H9 (cell line): ENCODE results near the gene HMGB4. TPM values are rescaled to one million over a fixed set of nuclear protein-coding genes. Genes with fewer than 3 reads are reported as not detected.

Experiments
- DNase-seq: peaks from one replicate; pipeline ENCODE4 v3.0.0-alpha.2; 2017
- H2AFZ ChIP-seq: one replicate; pipeline ENCODE4 v1.6.1; 2013; ENCODE audit warnings: mild to moderate bottlenecking, low read length, control low read depth, moderate library complexity
- H2AK5ac ChIP-seq: 2 replicates; pipeline ENCODE4 v1.6.1; 2013; ENCODE audit warnings: low read length, control low read depth, mixed read lengths; ENCODE audit not compliant: insufficient read length
- H2BK120ac ChIP-seq: one replicate; pipeline ENCODE4 v1.6.1; 2013; ENCODE audit warnings: low read depth, mild to moderate bottlenecking, low read length, control low read depth, inconsistent platforms; ENCODE audit not compliant: poor library complexity, severe bottlenecking
- H2BK12ac ChIP-seq: 2 replicates; pipeline ENCODE4 v1.6.1; 2013; ENCODE audit warnings: low read length, control low read depth, mixed read lengths, low read depth; ENCODE audit not compliant: insufficient read length
- H2BK15ac ChIP-seq: 2 replicates; pipeline ENCODE4 v1.6.1; 2013; ENCODE audit warnings: low read depth, low read length, control low read depth
- H2BK20ac ChIP-seq: one replicate; pipeline ENCODE4 v1.6.1; 2013; ENCODE audit warnings: low read depth, mild to moderate bottlenecking, low read length, control low read depth, inconsistent platforms; ENCODE audit not compliant: poor library complexity, severe bottlenecking
- H2BK5ac ChIP-seq: 2 replicates; pipeline ENCODE4 v1.6.1; 2013; ENCODE audit warnings: low read length, control low read depth, mixed read lengths; ENCODE audit not compliant: insufficient read length
- H3K14ac ChIP-seq: 2 replicates; pipeline ENCODE4 v1.6.1; 2013; ENCODE audit warnings: low read length, control low read depth; ENCODE audit not compliant: insufficient read depth
- H3K18ac ChIP-seq: 2 replicates; pipeline ENCODE4 v1.6.1; 2013; ENCODE audit warnings: low read depth, mild to moderate bottlenecking, mixed read lengths, low read length, control low read depth; ENCODE audit not compliant: insufficient read length
- H3K23ac ChIP-seq: 2 replicates; pipeline ENCODE4 v1.6.1; 2013; ENCODE audit warnings: low read length, control low read depth, mixed read lengths, low read depth; ENCODE audit not compliant: insufficient read length
- H3K23me2 ChIP-seq: 2 replicates; pipeline ENCODE4 v1.6.1; 2013; ENCODE audit warnings: low read depth, mild to moderate bottlenecking, mixed read lengths, low read length, control low read depth; ENCODE audit not compliant: insufficient read length, poor library complexity, severe bottlenecking
- H3K27ac ChIP-seq: 2 replicates; pipeline ENCODE4 v1.5.1; 2013; ENCODE audit warnings: low read length, control low read depth, mixed read lengths, low read depth; ENCODE audit not compliant: insufficient read length
- H3K27me3 ChIP-seq: 2 replicates; pipeline ENCODE4 v1.6.1; 2013; ENCODE audit warnings: low read length, control low read depth, inconsistent platforms; ENCODE audit not compliant: insufficient read depth
- H3K4ac ChIP-seq: 2 replicates; pipeline ENCODE4 v1.6.1; 2013; ENCODE audit warnings: low read depth, mild to moderate bottlenecking, control low read depth, inconsistent platforms, low read length, moderate library complexity
- H3K4me1 ChIP-seq: 2 replicates; pipeline ENCODE4 v1.6.1; 2013; ENCODE audit warnings: low read length, control low read depth, inconsistent platforms; ENCODE audit not compliant: insufficient read depth
- H3K4me2 ChIP-seq: 2 replicates; pipeline ENCODE4 v1.6.1; 2013; ENCODE audit warnings: low read length, control low read depth, mixed read lengths; ENCODE audit not compliant: insufficient read length, insufficient read depth
- H3K56ac ChIP-seq: 2 replicates; pipeline ENCODE4 v1.6.1; 2013; ENCODE audit warnings: low read depth, mild to moderate bottlenecking, mixed read lengths, low read length, control low read depth; ENCODE audit not compliant: insufficient read length
- H3K79me1 ChIP-seq: 2 replicates; pipeline ENCODE4 v1.6.1; 2013; ENCODE audit warnings: low read depth, mild to moderate bottlenecking, moderate library complexity, low read length, control low read depth, inconsistent platforms; ENCODE audit not compliant: insufficient read depth, poor library complexity, severe bottlenecking
- H3K79me2 ChIP-seq: 2 replicates; pipeline ENCODE4 v1.6.1; 2013; ENCODE audit warnings: low read length, control low read depth, inconsistent platforms; ENCODE audit not compliant: insufficient read depth
- H3K9ac ChIP-seq: 2 replicates; pipeline ENCODE4 v1.6.1; 2013; ENCODE audit warnings: low read length, control low read depth, mixed read lengths; ENCODE audit not compliant: insufficient read length; ENCODE audit errors: extremely low read depth
- H3K9me3 ChIP-seq: one replicate; pipeline ENCODE4 v1.6.1; 2013; ENCODE audit warnings: low read depth, low read length, inconsistent platforms; ENCODE audit not compliant: control insufficient read depth
- H3T11ph ChIP-seq: one replicate; pipeline ENCODE4 v1.6.1; 2013; ENCODE audit warnings: mild to moderate bottlenecking, low read length, control low read depth, inconsistent platforms
- H4K20me1 ChIP-seq: one replicate; pipeline ENCODE4 v1.6.1; 2013; ENCODE audit not compliant: control insufficient read depth, insufficient read length, insufficient read depth
- H4K5ac ChIP-seq: 2 replicates; pipeline ENCODE4 v1.6.1; 2013; ENCODE audit warnings: low read depth, mild to moderate bottlenecking, mixed read lengths, low read length, control low read depth; ENCODE audit not compliant: insufficient read length
- H4K8ac ChIP-seq: replicated peaks from 2 replicates; pipeline ENCODE4 v1.6.1; 2013; ENCODE audit warnings: low read length, control low read depth, mixed read lengths, low read depth; ENCODE audit not compliant: insufficient read length
- H4K91ac ChIP-seq: 2 replicates; pipeline ENCODE4 v1.6.1; 2013; ENCODE audit warnings: low read depth, mild to moderate bottlenecking, moderate library complexity, mixed read lengths, low read length, control low read depth; ENCODE audit not compliant: insufficient read length
- H3K27ac Mint-ChIP-seq, 3 experiments: 2 replicates in 2 of 3; 3 replicates in 1 of 3; pipeline ENCODE4 v1.8.0; 2020 to 2021; ENCODE audit warnings: mixed read lengths in 3 of 3, mild to moderate bottlenecking in 1 of 3, moderate library complexity in 1 of 3
- H3K27me3 Mint-ChIP-seq: 2 replicates; pipeline ENCODE4 v1.8.0; 2021; ENCODE audit warnings: low read depth, mild to moderate bottlenecking, moderate library complexity, mixed read lengths
- H3K36me3 Mint-ChIP-seq, 3 experiments: 2 replicates in 2 of 3; 3 replicates in 1 of 3; pipeline ENCODE4 v1.8.0; 2020 to 2021; ENCODE audit warnings: low read depth in 3 of 3, mixed read lengths in 3 of 3; ENCODE audit not compliant: insufficient read depth in 1 of 3
- H3K4me1 Mint-ChIP-seq, 2 experiments: 2 replicates each; pipeline ENCODE4 v1.8.0; 2020; ENCODE audit warnings: mixed read lengths in 2 of 2
- H3K4me3 Mint-ChIP-seq, 2 experiments: 2 replicates in 1 of 2; 3 replicates in 1 of 2; pipeline ENCODE4 v1.8.0; 2020 to 2021; ENCODE audit warnings: mild to moderate bottlenecking in 2 of 2, mixed read lengths in 2 of 2, moderate library complexity in 1 of 2
- H3K9me3 Mint-ChIP-seq, 2 experiments: 2 replicates in 1 of 2; 3 replicates in 1 of 2; pipeline ENCODE4 v1.8.0; 2020; ENCODE audit warnings: mild to moderate bottlenecking in 2 of 2, mixed read lengths in 2 of 2, moderate library complexity in 1 of 2
- CTCF ChIP-seq: fragments of 200-600 bp; sonication (generic); conservative IDR thresholded peaks from 3 replicates; pipeline ENCODE4 v1.8.0; 2021; ENCODE audit warnings: antibody characterized with exemption, mild to moderate bottlenecking
- WGBS: extraction: QIAGEN DNeasy Blood & Tissue Kit; methylation state at CpG from one replicate; pipeline ENCODE4 v1.1.7; 2013; ENCODE audit warnings: missing lambda C conversion rate, low lambda C conversion rate, mixed read lengths; ENCODE audit not compliant: insufficient read length; ENCODE audit errors: extremely low coverage; 5-methylcytosine and 5-hydroxymethylcytosine counted together
- total RNA-seq: library from RNA; stranded (reverse); gene quantifications from 2 replicates; pipeline ENCODE4 v1.2.1, GENCODE V29; 2021

The HMGB4 gene
- total RNA-seq, 1 experiment from 2014 or later = not detected

GRCh38 chr1:33814166-33814565 lies 49.7 kb upstream of the HMGB4 start:
- Histone ChIP-seq H3K23ac (no peak overlapping the region), H2AFZ (no peak overlapping the region)
- TF ChIP-seq CTCF = no peak

More at GRCh38 chr1:33814166-33814565, 49.7 kb upstream of the HMGB4 start:
- H3K36me3 Mint-ChIP-seq = peaks cover 0 to 23% (median 2%) of the 10 kb centered on the region in 3 experiments; a peak in 4 of 7 replicates
- Histone ChIP-seq H3K18ac (no peak overlapping the region), H2BK5ac (no peak overlapping the region), H2BK15ac (no peak overlapping the region), H3T11ph (no peak overlapping the region), H2AK5ac (no peak overlapping the region), H3K27me3 (no peaks in the 10 kb centered on the region), H3K9ac (no peak overlapping the region), H4K5ac (no peak overlapping the region), H4K8ac (no peak overlapping the region), H3K79me1 (no peaks in the 10 kb centered on the region), H2BK12ac (no peak overlapping the region), H4K91ac (no peak overlapping the region), H3K23me2 (no peaks in the 10 kb centered on the region), H3K79me2 (no peaks in the 10 kb centered on the region), H4K20me1 (no peaks in the 10 kb centered on the region), H3K27ac (no peak overlapping the region), H2BK20ac (no peak overlapping the region), H3K4ac (no peak overlapping the region), H3K4me1 (no peaks in the 10 kb centered on the region), H3K4me2 (no peak overlapping the region), H3K56ac (no peak overlapping the region), H2BK120ac (no peak overlapping the region), H3K9me3 (no peaks in the 10 kb centered on the region), H3K14ac (no peak overlapping the region)
- no peak overlapping the region for H3K4me3 Mint-ChIP-seq
- H3K4me1 Mint-ChIP-seq = peaks cover 0 to 2% of the 10 kb centered on the region in 2 experiments; a peak in 1 of 4 replicates
- DNase-seq = no peak
- no peaks in the 10 kb centered on the region; the same call in 1 of the 2 replicates for H3K27me3 Mint-ChIP-seq
- no CpG with 5 or more reads among the region's 2 CpGs for WGBS
- H3K9me3 Mint-ChIP-seq = peaks cover 0 to 2% of the 10 kb centered on the region in 2 experiments; a peak in 1 of 5 replicates
- H3K27ac Mint-ChIP-seq = no peak overlapping the region
